RCC 7860 (cell line): Measurements from ENCODE around the gene ENPEP.
"Not testable (repeated sequence)": the region's sequence is repeated elsewhere in the genome, so short reads cannot be mapped to it uniquely, and the experiment has no call there.

ENCODE experiments used
- DNase-seq: peaks from one replicate; pipeline ENCODE4 v3.0.0-alpha.2; 2015; ENCODE audit warnings: low spot score
- FAIRE-seq: peaks from 2 replicates; lab custom pipeline; 2012; peaks lifted over from hg19 to GRCh38; lab: Jason Lieb, UNC

Gene ENPEP

GRCh38 chr4:110475881-110476818, at the start of gene ENPEP:
TSS of gene ENPEP (plus strand) at chr4:110476155. CDS start at chr4:110476415, 260 bp downstream.
- DNase-seq (peak; percentile 58), FAIRE-seq (peak; percentile 83)

GRCh38 chr4:110431805-110432204, 44.1 kb upstream of the ENPEP start:
- DNase-seq, FAIRE-seq: not testable (repeated sequence)

- DNase-seq, FAIRE-seq: not testable (repeated sequence)
Measured at GRCh38 chr4:110437292-110437691, 38.7 kb upstream of the ENPEP start.

GRCh38 chr4:110439209-110439608, 36.7 kb upstream of the ENPEP start:
- not testable (repeated sequence) for FAIRE-seq, DNase-seq

- no peak for FAIRE-seq
- no peak for DNase-seq
Measured at GRCh38 chr4:110442309-110442708, 33.6 kb upstream of the ENPEP start.

- no peak for FAIRE-seq
- no peak for DNase-seq
Measured at GRCh38 chr4:110442788-110443187, 33.2 kb upstream of the ENPEP start.

GRCh38 chr4:110449947-110450346, 26.0 kb upstream of the ENPEP start:
- DNase-seq (no peak), FAIRE-seq (no peak)

- FAIRE-seq (no peak), DNase-seq (no peak)
Measured at GRCh38 chr4:110452546-110452945, 23.4 kb upstream of the ENPEP start.

- DNase-seq (no peak), FAIRE-seq (no peak)
Measured at GRCh38 chr4:110454441-110454840, 21.5 kb upstream of the ENPEP start.

GRCh38 chr4:110458494-110459266, 17.3 kb upstream of the ENPEP start:
- no peak for FAIRE-seq
- DNase-seq = no peak

- no peak for DNase-seq
- FAIRE-seq = no peak
Measured at GRCh38 chr4:110460074-110460746, 15.7 kb upstream of the ENPEP start.

GRCh38 chr4:110467400-110467799, 8.6 kb upstream of the ENPEP start:
- DNase-seq (no peak), FAIRE-seq (no peak)

- FAIRE-seq (no peak), DNase-seq (no peak)
Measured at GRCh38 chr4:110472583-110473329, 3.2 kb upstream of the ENPEP start.

- FAIRE-seq = no peak
- no peak for DNase-seq
Measured at GRCh38 chr4:110474481-110474880, 1.5 kb upstream of the ENPEP start.

- not testable (repeated sequence) for DNase-seq, FAIRE-seq
Measured at GRCh38 chr4:110475080-110475479, 875 bp upstream of the ENPEP start.

GRCh38 chr4:110477836-110478235, 1.9 kb downstream of the ENPEP start:
- no peak for DNase-seq

GRCh38 chr4:110480031-110480549, 4.1 kb downstream of the ENPEP start:
- FAIRE-seq = peak; percentile 81
- DNase-seq = peak; percentile 79

More at GRCh38 chr4:110477836-110478235, 1.9 kb downstream of the ENPEP start:
- peak; percentile 62 for FAIRE-seq

- FAIRE-seq (no peak), DNase-seq (no peak)
Measured at GRCh38 chr4:110480746-110481271, 4.9 kb downstream of the ENPEP start.

GRCh38 chr4:110483516-110483915, 7.6 kb downstream of the ENPEP start:
- FAIRE-seq (peak; percentile 94), DNase-seq (peak; percentile 62)

GRCh38 chr4:110484029-110484428, 8.1 kb downstream of the ENPEP start:
- no peak for FAIRE-seq

More at GRCh38 chr4:110484029-110484428, 8.1 kb downstream of the ENPEP start:
- peak; percentile 15 for DNase-seq
